ENCODE measurements around the gene TAOK2. TPM values are rescaled to one million over a fixed set of nuclear protein-coding genes. Genes with fewer than 3 reads are reported as not detected.

TAOK2 gene
- total RNA-seq, 4 donors from 2014 or later: 38.4 to 62.1 (median 46.5) TPM

DNA sequence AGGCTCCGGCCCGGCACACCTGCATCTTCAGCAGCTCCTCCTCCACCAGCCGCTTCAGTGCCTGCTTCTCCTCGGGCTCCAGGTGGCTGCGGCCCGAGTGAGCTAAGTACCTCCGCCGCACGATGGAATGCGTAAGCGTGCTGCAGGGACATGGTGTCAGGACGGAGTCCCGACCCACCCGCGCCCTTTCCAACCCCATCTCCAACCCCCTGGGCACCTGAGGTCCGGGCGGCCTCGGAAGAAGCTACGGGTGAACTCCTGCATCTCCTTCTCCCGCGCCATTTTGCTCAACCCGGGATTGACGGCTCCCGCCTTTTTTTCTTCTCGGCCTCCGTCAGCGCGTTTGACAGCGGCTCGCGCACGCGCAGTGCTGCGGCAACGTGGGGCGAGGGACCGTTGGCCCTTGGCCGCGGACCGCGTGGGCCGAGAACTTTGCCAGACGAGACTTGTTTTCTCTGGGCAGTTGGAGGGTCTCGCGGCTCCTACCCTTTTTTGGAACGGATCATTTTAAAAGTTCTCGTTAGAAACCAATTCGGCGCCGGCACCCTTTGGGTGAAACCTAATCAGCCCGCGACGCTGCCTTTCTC, 21.7 kb downstream of the TAOK2 start, which contains the start of gene HIRIP3:
Gene HIRIP3, minus strand, starts transcription at position 294 of the 587 bp plus-strand sequence. Its CDS starts 12 bp downstream, at position 282.
- peaks cover 3 to 35% (median 11%) of the 10 kb centered on the region in 3 donors for H3K4me1 ChIP-seq
- 0% methylated on average over 2 to 9 of the region's 53 CpGs for WGBS, 2 donors (ENCODE audit: low coverage in 1 of 2)
- H3K27ac ChIP-seq: peak within 1 kb of the TSS; percentile 92 to 99 (median 98)
- peak; percentile 83 for ATAC-seq
- peaks cover 0 to 62% of the 10 kb centered on the region in 2 donors for H3K36me3 ChIP-seq
- H3K4me3 ChIP-seq: peak within 1 kb of the TSS; percentile 76 to 80
- no peaks in the 10 kb centered on the region for H3K9me3 ChIP-seq
- TF ChIP-seq POLR2A (IDR thresholded peaks at IDR 0.05) (peak in 1 of 2 donors; percentile 46), POLR2AphosphoS5 (IDR thresholded peaks at IDR 0.05) (peak; percentile 76)
- TF ChIP-seq, protein P1, sequence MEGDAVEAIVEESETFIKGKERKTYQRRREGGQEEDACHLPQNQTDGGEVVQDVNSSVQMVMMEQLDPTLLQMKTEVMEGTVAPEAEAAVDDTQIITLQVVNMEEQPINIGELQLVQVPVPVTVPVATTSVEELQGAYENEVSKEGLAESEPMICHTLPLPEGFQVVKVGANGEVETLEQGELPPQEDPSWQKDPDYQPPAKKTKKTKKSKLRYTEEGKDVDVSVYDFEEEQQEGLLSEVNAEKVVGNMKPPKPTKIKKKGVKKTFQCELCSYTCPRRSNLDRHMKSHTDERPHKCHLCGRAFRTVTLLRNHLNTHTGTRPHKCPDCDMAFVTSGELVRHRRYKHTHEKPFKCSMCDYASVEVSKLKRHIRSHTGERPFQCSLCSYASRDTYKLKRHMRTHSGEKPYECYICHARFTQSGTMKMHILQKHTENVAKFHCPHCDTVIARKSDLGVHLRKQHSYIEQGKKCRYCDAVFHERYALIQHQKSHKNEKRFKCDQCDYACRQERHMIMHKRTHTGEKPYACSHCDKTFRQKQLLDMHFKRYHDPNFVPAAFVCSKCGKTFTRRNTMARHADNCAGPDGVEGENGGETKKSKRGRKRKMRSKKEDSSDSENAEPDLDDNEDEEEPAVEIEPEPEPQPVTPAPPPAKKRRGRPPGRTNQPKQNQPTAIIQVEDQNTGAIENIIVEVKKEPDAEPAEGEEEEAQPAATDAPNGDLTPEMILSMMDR (IDR thresholded peaks at IDR 0.05): no peak
- H3K27me3 ChIP-seq: no peaks in the 10 kb centered on the region

DNA sequence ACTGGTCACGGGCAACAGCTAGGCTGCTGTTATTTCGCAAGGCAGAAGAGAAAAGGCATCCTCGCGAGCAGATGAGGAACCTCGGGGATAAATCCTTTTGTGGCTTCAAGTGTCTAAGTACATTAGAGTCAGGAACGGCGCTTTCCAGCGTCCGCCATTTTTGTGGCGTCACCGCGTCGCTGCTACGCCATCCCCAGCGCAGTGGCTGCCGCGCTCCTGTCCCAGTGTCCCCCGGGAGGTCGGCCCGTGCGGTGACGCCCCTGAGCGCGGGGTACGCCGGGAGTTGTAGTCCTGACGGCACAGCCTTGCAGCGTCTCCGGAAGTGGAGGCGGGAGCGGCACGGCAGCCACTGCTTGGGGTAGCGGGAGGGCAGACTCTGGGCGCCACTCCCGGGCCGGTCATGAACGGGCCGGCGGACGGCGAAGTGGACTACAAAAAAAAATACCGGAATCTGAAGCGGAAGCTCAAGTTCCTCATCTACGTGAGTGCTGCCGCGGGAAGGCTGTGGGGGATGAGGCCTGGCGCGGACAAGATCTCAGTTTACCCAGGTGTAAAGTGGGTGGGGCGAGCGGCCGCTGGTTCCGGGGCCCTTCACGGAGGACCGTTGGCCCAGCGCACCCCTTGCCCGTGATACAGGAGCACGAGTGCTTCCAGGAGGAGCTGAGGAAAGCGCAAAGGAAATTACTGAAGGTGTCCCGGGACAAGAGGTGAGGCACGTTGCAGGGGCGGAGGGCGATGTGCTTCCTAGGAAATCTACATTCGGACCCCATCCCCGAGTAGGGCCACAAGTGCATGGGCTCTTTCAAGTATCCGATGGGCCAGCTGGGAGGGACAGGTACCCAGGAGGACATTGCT, 22.5 kb downstream of the TAOK2 start, which contains the start of gene INO80E:
Gene INO80E, plus strand, starts transcription at position 331 of the 855 bp plus-strand sequence. Its CDS starts 70 bp downstream, at position 401.
- Histone ChIP-seq H3K27me3 (no peaks in the 10 kb centered on the region), H3K27ac (peak within 1 kb of the TSS; percentile 92 to 99 (median 98)), H3K9me3 (no peaks in the 10 kb centered on the region), H3K4me3 (peak within 1 kb of the TSS; percentile 76 to 80), H3K36me3 (peaks cover 0 to 62% of the 10 kb centered on the region in 2 donors), H3K4me1 (peaks cover 3 to 35% (median 11%) of the 10 kb centered on the region in 3 donors)
- WGBS, 2 donors (ENCODE audit: low coverage in 1 of 2): 0% methylated on average over 1 to 26 of the region's 65 CpGs
- no peak for TF ChIP-seq EP300 (IDR thresholded peaks at IDR 0.05)
- TF ChIP-seq POLR2A (IDR thresholded peaks at IDR 0.05): peak in 1 of 2 donors; percentile 29
- peak; percentile 64 for TF ChIP-seq POLR2AphosphoS5 (IDR thresholded peaks at IDR 0.05)
- TF ChIP-seq, protein P1 (IDR thresholded peaks at IDR 0.05): peak in 2 of 4 experiments; percentile 6 to 26
- ATAC-seq: peak; percentile 99

- Histone ChIP-seq H3K9me3 (no peaks in the 10 kb centered on the region), H3K4me3 (peak overlapping the region; percentile 76 to 80), H3K27ac (peak overlapping the region in 2 of 4 donors; percentile 92 to 99), H3K4me1 (peaks cover 3 to 35% (median 11%) of the 10 kb centered on the region in 3 donors), H3K36me3 (peaks cover 0 to 62% of the 10 kb centered on the region in 2 donors), H3K27me3 (no peaks in the 10 kb centered on the region)
- no peak for ATAC-seq
- TF ChIP-seq, protein P1 (IDR thresholded peaks at IDR 0.05): no peak
- no peak for TF ChIP-seq EP300 (IDR thresholded peaks at IDR 0.05)
- TF ChIP-seq POLR2AphosphoS5 (IDR thresholded peaks at IDR 0.05): no peak
- TF ChIP-seq POLR2A (IDR thresholded peaks at IDR 0.05): no peak
- WGBS, 2 donors (ENCODE audit: low coverage in 1 of 2): 16 to 20% methylated on average over 7 to 9 of the region's 9 CpGs
Measured at GRCh38 chr16:29996766-29997250, 23.1 kb downstream of the TAOK2 start.

GRCh38 chr16:29999605-30000004, 25.9 kb downstream of the TAOK2 start:
- TF ChIP-seq POLR2A (IDR thresholded peaks at IDR 0.05) (no peak), POLR2AphosphoS5 (IDR thresholded peaks at IDR 0.05) (no peak), EP300 (IDR thresholded peaks at IDR 0.05) (no peak)
- TF ChIP-seq, protein P1 (IDR thresholded peaks at IDR 0.05): no peak
- peaks cover 2 to 23% (median 7%) of the 10 kb centered on the region in 3 donors for H3K4me1 ChIP-seq
- H3K36me3 ChIP-seq: peaks cover 0 to 62% of the 10 kb centered on the region in 2 donors
- ATAC-seq: no peak
- no peaks in the 10 kb centered on the region for H3K9me3 ChIP-seq
- no peaks in the 10 kb centered on the region for H3K27me3 ChIP-seq
- H3K4me3 ChIP-seq: no peak overlapping the region
- no peak overlapping the region for H3K27ac ChIP-seq
- WGBS, 2 donors (ENCODE audit: low coverage in 1 of 2): 70 to 82% methylated on average over 2 to 6 of the region's 6 CpGs

Measured in gastroesophageal sphincter (tissue), 4 donors.